ENCODE results near the gene PLOD1. TPM values are rescaled to one million over a fixed set of nuclear protein-coding genes. Genes with fewer than 3 reads are reported as not detected.
A peak's percentile ranks its signal among the peaks of the same experiment; 100 is the strongest.

The PLOD1 gene
- total RNA-seq, 2 experiments from 2014 or later, result 10.5 to 11.1 TPM

DNA sequence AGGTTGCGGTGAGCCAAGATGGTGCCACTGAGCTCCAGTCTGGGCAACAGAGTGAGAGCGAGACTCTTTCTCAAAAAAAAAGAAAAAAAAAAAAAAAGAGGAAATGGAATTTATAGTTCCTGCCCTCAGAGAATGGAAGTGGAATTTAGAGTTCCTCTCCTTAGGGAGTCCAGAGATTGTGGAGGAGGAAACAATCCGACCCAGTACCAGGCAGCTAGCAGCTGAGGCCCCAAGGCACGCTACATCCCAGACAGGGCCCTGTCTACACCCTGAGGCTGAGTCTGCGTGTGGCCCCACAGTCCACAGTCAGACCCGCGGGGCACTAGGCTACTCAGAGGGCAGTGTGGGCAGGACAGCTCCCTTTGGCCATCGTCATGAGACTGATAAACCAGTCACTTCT lies 43.8 kb downstream of the PLOD1 start:
- H3K9me3 Mint-ChIP-seq, result no peaks in the 10 kb centered on the region
- H3K27ac Mint-ChIP-seq, result no peak overlapping the region
- no peak overlapping the region for H3K4me3 Mint-ChIP-seq
- POLR2A ChIA-PET, result no interaction called here
- CTCF ChIA-PET, result interaction anchor here (0.8 kb wide), 1 partner anchor 23 kb away, joined by 3 read pairs; no protein-coding TSS in a partner anchor
- H3K27me3 Mint-ChIP-seq, result no peaks in the 10 kb centered on the region
- DNase-seq, result no peak
- H3K4me1 Mint-ChIP-seq, result peaks cover 39% of the 10 kb centered on the region
- peaks cover 7% of the 10 kb centered on the region for H3K36me3 Mint-ChIP-seq (ENCODE audit: low read depth)

GRCh38 chr1:11979028-11979850 lies 44.7 kb downstream of the PLOD1 start:
- Mint-ChIP-seq H3K9me3 (no peaks in the 10 kb centered on the region), H3K36me3 (ENCODE audit: low read depth) (peaks cover 9% of the 10 kb centered on the region), H3K4me3 (peak overlapping the region; percentile 97), H3K27ac (peak overlapping the region; percentile 92), H3K4me1 (peaks cover 42% of the 10 kb centered on the region), H3K27me3 (no peaks in the 10 kb centered on the region)
- CTCF ChIA-PET, result interaction anchor here (0.5 to 1.6 kb wide), 5 partner anchors 11 to 141 kb away, joined by 3 read pairs; no protein-coding TSS in a partner anchor
- POLR2A ChIA-PET, result interaction anchor here (0.6 kb wide), 1 partner anchor 16 kb away, joined by 5 read pairs; no protein-coding TSS in a partner anchor
- no peak for DNase-seq

DNA sequence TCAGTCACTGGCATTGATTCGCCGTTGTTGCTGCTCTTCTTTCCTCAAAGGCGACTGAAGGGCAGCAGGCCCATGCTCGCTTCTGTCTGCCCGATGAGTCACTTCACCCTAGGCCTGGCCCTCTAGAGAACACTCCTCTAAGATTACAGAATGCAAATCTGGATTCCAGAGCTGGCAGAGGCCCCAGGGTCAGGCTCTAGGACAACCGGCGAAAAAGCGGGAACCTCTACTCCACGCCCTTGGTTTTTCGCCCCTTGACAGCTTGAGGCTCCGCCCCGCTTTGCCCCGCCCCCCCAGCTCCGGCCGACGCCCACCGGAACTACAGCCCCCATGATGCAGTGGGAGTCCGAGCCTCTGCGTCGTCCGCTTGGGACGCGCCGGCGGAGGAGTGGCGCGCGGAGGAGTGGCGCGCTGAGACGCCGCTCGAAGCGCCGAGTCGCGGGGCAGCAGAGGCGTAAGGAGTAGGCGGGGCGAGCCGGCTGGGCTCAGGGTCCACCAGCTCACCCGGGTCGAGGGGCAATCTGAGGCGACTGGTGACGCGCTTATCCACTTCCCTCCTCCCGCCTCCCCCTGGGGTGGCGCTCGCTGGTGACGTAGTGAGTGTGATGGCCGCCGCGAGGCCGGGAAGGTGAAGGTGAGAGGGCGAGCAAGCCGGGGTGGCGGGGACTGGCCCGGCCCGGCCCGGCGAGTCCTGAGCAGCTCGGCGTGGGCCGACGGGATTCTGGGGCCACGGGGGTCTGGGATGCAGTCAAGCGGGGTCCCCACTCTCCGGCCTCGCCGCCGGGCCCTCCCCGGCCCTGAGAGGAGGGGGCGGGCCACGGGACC lies 45.5 kb downstream of the PLOD1 start, which contains the start of gene MFN2:
MFN2 (plus strand) TSS at position 594 of the 825 bp plus-strand sequence. CDS start 8,725 bp downstream, outside the sequence.
- Mint-ChIP-seq H3K4me3 (peak within 1 kb of the TSS; percentile 97), H3K9me3 (no peaks in the 10 kb centered on the region), H3K27ac (peak within 1 kb of the TSS; percentile 97), H3K36me3 (ENCODE audit: low read depth) (peaks cover 9% of the 10 kb centered on the region), H3K27me3 (no peaks in the 10 kb centered on the region), H3K4me1 (peaks cover 43% of the 10 kb centered on the region)
- ChIA-PET POLR2A (interaction anchor here (0.6 kb wide), 2 partner anchors 16 to 1115 kb away, joined by 3 to 5 read pairs; no protein-coding TSS in a partner anchor), CTCF (interaction anchor here (0.5 to 1.6 kb wide), 4 partner anchors 21 to 197 kb away, joined by 3 read pairs; no protein-coding TSS in a partner anchor)
- DNase-seq, result peak; percentile 94

- peak overlapping the region; percentile 97 for H3K27ac Mint-ChIP-seq
- peak overlapping the region; percentile 97 for H3K4me3 Mint-ChIP-seq
- POLR2A ChIA-PET, result interaction anchor here (0.6 kb wide), 1 partner anchor 71 kb away, joined by 3 read pairs; no protein-coding TSS in a partner anchor
- no peaks in the 10 kb centered on the region for H3K27me3 Mint-ChIP-seq
- H3K36me3 Mint-ChIP-seq (ENCODE audit: low read depth), result peaks cover 9% of the 10 kb centered on the region
- peaks cover 45% of the 10 kb centered on the region for H3K4me1 Mint-ChIP-seq
- CTCF ChIA-PET, result interaction anchor here (0.8 to 1.6 kb wide), 4 partner anchors 11 to 197 kb away, joined by 3 read pairs; no protein-coding TSS in a partner anchor
- H3K9me3 Mint-ChIP-seq, result no peaks in the 10 kb centered on the region
- no peak for DNase-seq
Observed at GRCh38 chr1:11980676-11980972, 46.1 kb downstream of the PLOD1 start.

- no peaks in the 10 kb centered on the region for H3K27me3 Mint-ChIP-seq
- DNase-seq, result no peak
- peaks cover 50% of the 10 kb centered on the region for H3K4me1 Mint-ChIP-seq
- peaks cover 16% of the 10 kb centered on the region for H3K36me3 Mint-ChIP-seq (ENCODE audit: low read depth)
- CTCF ChIA-PET, result interaction anchor here (0.6 to 1.2 kb wide), 5 partner anchors 8 to 228 kb away, joined by 3 to 5 read pairs (median 4); no protein-coding TSS in a partner anchor
- peak overlapping the region; percentile 97 for H3K27ac Mint-ChIP-seq
- H3K4me3 Mint-ChIP-seq, result peak overlapping the region; percentile 97
- POLR2A ChIA-PET, result interaction anchor here (0.5 to 0.6 kb wide), 2 partner anchors 72 to 86 kb away, joined by 3 read pairs; no protein-coding TSS in a partner anchor
- no peaks in the 10 kb centered on the region for H3K9me3 Mint-ChIP-seq
Observed at GRCh38 chr1:11981378-11982009, 47.0 kb downstream of the PLOD1 start.

GRCh38 chr1:11982010-11982392 lies 47.5 kb downstream of the PLOD1 start:
- Mint-ChIP-seq H3K4me1 (peaks cover 50% of the 10 kb centered on the region), H3K27ac (peak overlapping the region; percentile 56), H3K4me3 (peak overlapping the region; percentile 97), H3K36me3 (ENCODE audit: low read depth) (peaks cover 16% of the 10 kb centered on the region), H3K9me3 (no peaks in the 10 kb centered on the region), H3K27me3 (no peaks in the 10 kb centered on the region)
- ChIA-PET POLR2A (interaction anchor here (0.5 kb wide), 1 partner anchor 86 kb away, joined by 3 read pairs; no protein-coding TSS in a partner anchor), CTCF (interaction anchor here (1.2 kb wide), 3 partner anchors 9 to 15 kb away, joined by 3 to 4 read pairs (median 4); no protein-coding TSS in a partner anchor)
- DNase-seq, result no peak

DNA sequence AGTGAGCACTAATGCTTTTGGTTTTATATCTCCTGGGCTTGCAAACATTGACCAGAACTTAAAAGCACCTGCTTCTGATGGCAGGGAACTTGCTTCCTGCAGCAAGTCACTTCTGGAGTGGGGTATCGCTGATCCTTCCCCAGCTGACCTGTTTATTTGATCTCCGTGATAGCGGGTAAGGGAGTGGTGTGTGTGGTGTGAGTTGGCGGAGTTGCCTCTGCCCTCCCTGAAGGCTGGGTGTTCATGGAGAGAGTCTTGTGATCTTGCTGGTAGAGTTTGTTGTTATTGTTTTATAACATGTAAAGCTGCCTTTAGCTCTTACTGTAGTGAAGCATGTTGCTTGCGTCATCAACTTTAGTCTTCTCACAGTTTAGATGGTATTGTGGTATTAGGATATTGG lies 49.6 kb downstream of the PLOD1 start:
- H3K4me1 Mint-ChIP-seq, result peaks cover 50% of the 10 kb centered on the region
- H3K27me3 Mint-ChIP-seq, result no peaks in the 10 kb centered on the region

GRCh38 chr1:11984576-11984975 lies 50.1 kb downstream of the PLOD1 start:
- peaks cover 22% of the 10 kb centered on the region for H3K36me3 Mint-ChIP-seq (ENCODE audit: low read depth)

More for the DNA sequence above, 49.6 kb downstream of the PLOD1 start:
- CTCF ChIA-PET, result interaction anchor here (1.0 to 1.7 kb wide), 3 partner anchors 11 to 54 kb away, joined by 3 to 6 read pairs (median 5); no protein-coding TSS in a partner anchor
- Mint-ChIP-seq H3K27ac (no peak overlapping the region), H3K9me3 (no peaks in the 10 kb centered on the region), H3K4me3 (no peak overlapping the region), H3K36me3 (ENCODE audit: low read depth) (peaks cover 19% of the 10 kb centered on the region)
- POLR2A ChIA-PET, result interaction anchor here (0.6 kb wide), 1 partner anchor 77 kb away, joined by 3 read pairs; no protein-coding TSS in a partner anchor
- DNase-seq, result no peak

DNA sequence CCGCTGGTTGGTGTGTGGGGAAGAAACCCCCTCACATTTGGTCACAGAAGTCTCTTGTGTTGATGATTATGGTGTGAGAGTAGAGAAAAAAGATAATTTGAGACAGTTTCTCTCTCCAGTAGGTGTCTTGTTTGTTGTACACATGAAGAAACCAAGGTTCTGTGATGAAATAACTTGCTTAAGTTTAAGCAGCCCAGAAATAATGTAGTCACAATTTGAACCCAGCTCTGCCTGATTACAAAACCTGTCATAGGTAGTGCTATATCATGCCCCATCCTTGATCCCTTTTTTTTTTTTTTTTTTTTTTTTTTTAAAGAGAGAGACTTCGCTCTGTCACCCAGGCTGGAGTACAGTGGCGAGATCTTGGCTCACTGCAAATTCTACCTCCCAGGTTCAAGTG lies 50.7 kb downstream of the PLOD1 start:
- H3K36me3 Mint-ChIP-seq (ENCODE audit: low read depth), result peaks cover 24% of the 10 kb centered on the region
- H3K9me3 Mint-ChIP-seq, result no peaks in the 10 kb centered on the region
- no peak overlapping the region for H3K4me3 Mint-ChIP-seq
- peak overlapping the region; percentile 59 for H3K27ac Mint-ChIP-seq
- ChIA-PET CTCF (interaction anchor here (1.4 to 1.7 kb wide), 3 partner anchors 12 to 18 kb away, joined by 3 to 6 read pairs (median 5); no protein-coding TSS in a partner anchor), POLR2A (no interaction called here)
- no peak for DNase-seq
- no peaks in the 10 kb centered on the region for H3K27me3 Mint-ChIP-seq
- H3K4me1 Mint-ChIP-seq, result peaks cover 41% of the 10 kb centered on the region

More at GRCh38 chr1:11984576-11984975, 50.1 kb downstream of the PLOD1 start:
- CTCF ChIA-PET, result interaction anchor here (1.5 to 1.7 kb wide), 2 partner anchors 11 to 17 kb away, joined by 5 to 6 read pairs; no protein-coding TSS in a partner anchor
- Mint-ChIP-seq H3K4me1 (peaks cover 46% of the 10 kb centered on the region), H3K9me3 (no peaks in the 10 kb centered on the region), H3K27ac (no peak overlapping the region), H3K4me3 (no peak overlapping the region), H3K27me3 (no peaks in the 10 kb centered on the region)
- POLR2A ChIA-PET, result no interaction called here
- no peak for DNase-seq

GRCh38 chr1:11985851-11986250 lies 51.3 kb downstream of the PLOD1 start:
- no peak overlapping the region for H3K4me3 Mint-ChIP-seq
- peaks cover 38% of the 10 kb centered on the region for H3K4me1 Mint-ChIP-seq
- POLR2A ChIA-PET, result no interaction called here
- CTCF ChIA-PET, result interaction anchor here (0.7 to 1.4 kb wide), 3 partner anchors 9 to 37 kb away, joined by 3 read pairs; no protein-coding TSS in a partner anchor
- no peak for DNase-seq
- no peaks in the 10 kb centered on the region for H3K27me3 Mint-ChIP-seq
- peaks cover 30% of the 10 kb centered on the region for H3K36me3 Mint-ChIP-seq (ENCODE audit: low read depth)
- H3K9me3 Mint-ChIP-seq, result no peaks in the 10 kb centered on the region
- peak overlapping the region; percentile 59 for H3K27ac Mint-ChIP-seq

DNA sequence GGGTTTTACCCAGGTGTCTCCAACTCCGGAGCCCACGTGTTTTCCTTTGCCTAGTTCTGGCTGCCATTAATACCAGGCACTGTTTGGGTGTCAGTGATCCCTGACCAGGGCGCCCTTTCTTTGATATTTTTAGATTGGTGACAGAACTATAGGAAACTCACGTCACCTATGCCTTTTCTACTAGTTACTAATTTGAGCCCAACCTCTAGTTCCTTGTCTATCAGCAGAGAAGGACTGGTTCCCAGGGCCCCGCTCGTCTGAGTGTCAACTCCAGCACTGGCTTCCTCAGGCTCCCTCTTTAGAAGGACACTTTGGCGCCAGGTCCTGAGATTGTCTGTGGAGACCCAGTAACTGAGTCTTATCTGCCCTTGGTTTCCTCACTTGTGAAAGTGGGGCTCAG lies 55.2 kb downstream of the PLOD1 start:
- ChIA-PET CTCF (no interaction called here), POLR2A (no interaction called here)
- H3K4me3 Mint-ChIP-seq, result no peak overlapping the region
- no peak overlapping the region for H3K27ac Mint-ChIP-seq
- no peak for DNase-seq
- H3K36me3 Mint-ChIP-seq (ENCODE audit: low read depth), result peaks cover 30% of the 10 kb centered on the region
- H3K9me3 Mint-ChIP-seq, result no peaks in the 10 kb centered on the region
- H3K4me1 Mint-ChIP-seq, result peaks cover 10% of the 10 kb centered on the region
- no peaks in the 10 kb centered on the region for H3K27me3 Mint-ChIP-seq

All from activated CD4-positive, alpha-beta T cell treated with anti-CD3 and anti-CD28 coated beads, Interleukin-2, amount 10 ng/mL, durations not matched to agents 7 days and 5 days (primary cell).